Astrocyte (in vitro differentiated cells and primary cell): ENCODE data around the gene FMN1. TPM values are rescaled to one million over a fixed set of nuclear protein-coding genes. Genes with fewer than 3 reads are reported as not detected.

Experiments used
- DNase-seq: peaks from one replicate; pipeline ENCODE4 v3.0.0-alpha.2; 2010; ENCODE audit warnings: low read depth
- FAIRE-seq: peaks from 2 replicates; lab custom pipeline; 2011; peaks lifted over from hg19 to GRCh38; lab: Jason Lieb, UNC
- H2AFZ ChIP-seq: 2 replicates; pipeline ENCODE4 v1.6.0; 2012; ENCODE audit warnings: low read depth, low read length, inconsistent platforms
- H3K27ac ChIP-seq: 2 replicates; pipeline ENCODE4 v1.5.1; 2011; ENCODE audit warnings: low read depth, low read length, inconsistent platforms
- H3K27me3 ChIP-seq: 2 replicates; pipeline ENCODE4 v1.6.0; 2011; ENCODE audit warnings: low read length, inconsistent platforms; ENCODE audit not compliant: insufficient read depth
- H3K36me3 ChIP-seq: 2 replicates; pipeline ENCODE4 v1.5.1; 2011; ENCODE audit warnings: low read length, inconsistent platforms; ENCODE audit not compliant: insufficient read depth
- H3K4me1 ChIP-seq: 2 replicates; pipeline ENCODE4 v1.5.1; 2011; ENCODE audit warnings: low read length, inconsistent platforms; ENCODE audit not compliant: insufficient read depth
- H3K4me2 ChIP-seq: 2 replicates; pipeline ENCODE4 v1.6.0; 2012; ENCODE audit warnings: low read length, inconsistent platforms
- H3K4me3 ChIP-seq: 2 replicates; pipeline ENCODE4 v1.5.1; 2011; ENCODE audit warnings: low read depth, mild to moderate bottlenecking, low read length, inconsistent platforms; ENCODE audit not compliant: insufficient read depth
- H3K79me2 ChIP-seq: 2 replicates; pipeline ENCODE4 v1.6.0; 2012; ENCODE audit warnings: mild to moderate bottlenecking, low read length, inconsistent platforms; ENCODE audit not compliant: insufficient read depth
- H3K9ac ChIP-seq: 2 replicates; pipeline ENCODE4 v1.6.0; 2012; ENCODE audit warnings: mild to moderate bottlenecking, low read length, inconsistent platforms
- H3K9me3 ChIP-seq: 2 replicates; pipeline ENCODE4 v1.5.1; 2012; ENCODE audit warnings: low read depth, mild to moderate bottlenecking, low read length, inconsistent platforms; ENCODE audit not compliant: insufficient read depth
- H4K20me1 ChIP-seq: 2 replicates; pipeline ENCODE4 v1.6.0; 2012; ENCODE audit warnings: low read length, inconsistent platforms; ENCODE audit not compliant: insufficient read depth
- H3K27ac Mint-ChIP-seq: one replicate; pipeline ENCODE4 v1.8.0; 2021; ENCODE audit warnings: mild to moderate bottlenecking, mixed read lengths; ENCODE audit not compliant: unreplicated experiment
- H3K27me3 Mint-ChIP-seq: one replicate; pipeline ENCODE4 v1.8.0; 2021; ENCODE audit warnings: low read depth, mixed read lengths; ENCODE audit not compliant: unreplicated experiment
- H3K36me3 Mint-ChIP-seq: one replicate; pipeline ENCODE4 v1.8.0; 2021; ENCODE audit warnings: low read depth, mixed read lengths; ENCODE audit not compliant: unreplicated experiment
- H3K4me1 Mint-ChIP-seq: one replicate; pipeline ENCODE4 v1.8.0; 2021; ENCODE audit warnings: low read depth, mixed read lengths; ENCODE audit not compliant: unreplicated experiment
- H3K4me3 Mint-ChIP-seq: one replicate; pipeline ENCODE4 v1.8.0; 2021; ENCODE audit warnings: mild to moderate bottlenecking, moderate library complexity, mixed read lengths; ENCODE audit not compliant: unreplicated experiment
- H3K9me3 Mint-ChIP-seq: one replicate; pipeline ENCODE4 v1.8.0; 2021; ENCODE audit warnings: mild to moderate bottlenecking, mixed read lengths; ENCODE audit not compliant: unreplicated experiment
- CTCF ChIP-seq: IDR thresholded peaks from 2 replicates; pipeline ENCODE4 v1.5.1; 2011; ENCODE audit warnings: low read depth, mild to moderate bottlenecking, inconsistent platforms, low read length, moderate library complexity; ENCODE audit not compliant: insufficient read depth
- EZH2 ChIP-seq: IDR thresholded peaks from 2 replicates; pipeline ENCODE4 v1.6.1; 2012; ENCODE audit warnings: mild to moderate bottlenecking, low read length, inconsistent platforms; ENCODE audit not compliant: insufficient read depth
- total RNA-seq: library from RNA; stranded (reverse); gene quantifications from 2 replicates; pipeline ENCODE4 v1.2.1, GENCODE V29; 2021

Gene FMN1
- total RNA-seq, 1 donor from 2014 or later = 5.3 TPM

GRCh38 chr15:32794973-32795372 is 399.5 kb downstream of the FMN1 start:
- Histone ChIP-seq H3K27ac (no peak overlapping the region), H3K36me3 (no peaks in the 10 kb centered on the region), H3K4me2 (no peak overlapping the region), H3K9me3 (no peaks in the 10 kb centered on the region), H3K4me3 (no peak overlapping the region), H3K9ac (no peak overlapping the region), H3K27me3 (no peaks in the 10 kb centered on the region), H3K79me2 (no peaks in the 10 kb centered on the region), H2AFZ (no peak overlapping the region), H3K4me1 (peaks cover 10% of the 10 kb centered on the region), H4K20me1 (no peaks in the 10 kb centered on the region)
- H3K4me3 Mint-ChIP-seq = no peak overlapping the region
- H3K27ac Mint-ChIP-seq = no peak overlapping the region
- DNase-seq (no peak), FAIRE-seq (no peak)
- H3K27me3 Mint-ChIP-seq = peaks cover 2% of the 10 kb centered on the region
- H3K4me1 Mint-ChIP-seq = peaks cover 13% of the 10 kb centered on the region
- TF ChIP-seq CTCF = no peak
- no peak for TF ChIP-seq EZH2
- H3K9me3 Mint-ChIP-seq = no peaks in the 10 kb centered on the region
- H3K36me3 Mint-ChIP-seq = no peaks in the 10 kb centered on the region

GRCh38 chr15:32792436-32792835 is 402.1 kb downstream of the FMN1 start:
- Mint-ChIP-seq H3K4me1 (peaks cover 15% of the 10 kb centered on the region), H3K4me3 (no peak overlapping the region), H3K27me3 (no peaks in the 10 kb centered on the region), H3K36me3 (no peaks in the 10 kb centered on the region), H3K27ac (no peak overlapping the region), H3K9me3 (no peaks in the 10 kb centered on the region)
- no peak for FAIRE-seq
- Histone ChIP-seq H3K4me1 (peaks cover 13% of the 10 kb centered on the region), H3K27me3 (no peaks in the 10 kb centered on the region), H3K36me3 (no peaks in the 10 kb centered on the region), H3K4me2 (no peak overlapping the region), H3K9ac (no peak overlapping the region), H2AFZ (no peak overlapping the region), H4K20me1 (no peaks in the 10 kb centered on the region), H3K9me3 (no peaks in the 10 kb centered on the region), H3K27ac (no peak overlapping the region), H3K79me2 (no peaks in the 10 kb centered on the region), H3K4me3 (no peak overlapping the region)
- no peak for DNase-seq
- no peak for TF ChIP-seq EZH2
- no peak for TF ChIP-seq CTCF

- H3K9me3 Mint-ChIP-seq = no peaks in the 10 kb centered on the region
- H4K20me1 ChIP-seq = no peaks in the 10 kb centered on the region
- TF ChIP-seq CTCF = no peak
- no peak for TF ChIP-seq EZH2
- H3K4me3 ChIP-seq = no peak overlapping the region
- peaks cover 25% of the 10 kb centered on the region for H3K4me1 Mint-ChIP-seq
- DNase-seq (peak; percentile 32), FAIRE-seq (peak; percentile 84)
- H2AFZ ChIP-seq = no peak overlapping the region
- peaks cover 13% of the 10 kb centered on the region for H3K4me1 ChIP-seq
- no peaks in the 10 kb centered on the region for H3K27me3 ChIP-seq
- H3K36me3 ChIP-seq = no peaks in the 10 kb centered on the region
- H3K27ac ChIP-seq = no peak overlapping the region
- no peak overlapping the region for H3K27ac Mint-ChIP-seq
- H3K9me3 ChIP-seq = no peaks in the 10 kb centered on the region
- no peaks in the 10 kb centered on the region for H3K27me3 Mint-ChIP-seq
- H3K36me3 Mint-ChIP-seq = peaks cover 3% of the 10 kb centered on the region
- H3K4me3 Mint-ChIP-seq = no peak overlapping the region
- H3K4me2 ChIP-seq = peak overlapping the region; percentile 36
- H3K9ac ChIP-seq = no peak overlapping the region
- no peaks in the 10 kb centered on the region for H3K79me2 ChIP-seq
Measured at GRCh38 chr15:32790352-32790999, 404.0 kb downstream of the FMN1 start.
